ENCODE results near the gene PRSS1. TPM values are rescaled to one million over a fixed set of nuclear protein-coding genes. Genes with fewer than 3 reads are reported as not detected.

Gene PRSS1
- total RNA-seq, 1 donor from 2014 or later: not detected

- Mint-ChIP-seq H3K27ac (no peak overlapping the region), H3K36me3 (no peaks in the 10 kb centered on the region), H3K27me3 (ENCODE audit: low read depth) (peaks cover 21% of the 10 kb centered on the region), H3K9me3 (no peaks in the 10 kb centered on the region), H3K4me1 (peaks cover 4% of the 10 kb centered on the region), H3K4me3 (no peak overlapping the region)
- TF ChIP-seq CTCF (IDR thresholded peaks at IDR 0.05; ENCODE audit: unreplicated experiment): no peak
- DNase-seq (ENCODE audit: low spot score in 2 of 2, unreplicated experiment in 2 of 2): no peak
These were observed 38.5 kb downstream of the PRSS1 start for GRCh38 chr7:142787783-142788182.

GRCh38 chr7:142788303-142789289 lies 39.3 kb downstream of the PRSS1 start:
- no peak for TF ChIP-seq CTCF (IDR thresholded peaks at IDR 0.05; ENCODE audit: unreplicated experiment)
- H3K27me3 Mint-ChIP-seq (ENCODE audit: low read depth): peaks cover 24% of the 10 kb centered on the region
- no peak overlapping the region for H3K27ac Mint-ChIP-seq
- no peaks in the 10 kb centered on the region for H3K9me3 Mint-ChIP-seq
- no peaks in the 10 kb centered on the region for H3K4me1 Mint-ChIP-seq
- DNase-seq (ENCODE audit: low spot score in 2 of 2, unreplicated experiment in 2 of 2): no peak
- H3K36me3 Mint-ChIP-seq: no peaks in the 10 kb centered on the region
- no peak overlapping the region for H3K4me3 Mint-ChIP-seq

GRCh38 chr7:142789441-142789840 lies 40.2 kb downstream of the PRSS1 start:
- H3K4me1 Mint-ChIP-seq: no peaks in the 10 kb centered on the region
- H3K27me3 Mint-ChIP-seq (ENCODE audit: low read depth): peaks cover 32% of the 10 kb centered on the region
- no peak for DNase-seq (ENCODE audit: low spot score in 2 of 2, unreplicated experiment in 2 of 2)
- no peaks in the 10 kb centered on the region for H3K9me3 Mint-ChIP-seq
- H3K4me3 Mint-ChIP-seq: no peak overlapping the region
- no peak overlapping the region for H3K27ac Mint-ChIP-seq
- no peaks in the 10 kb centered on the region for H3K36me3 Mint-ChIP-seq
- no peak for TF ChIP-seq CTCF (IDR thresholded peaks at IDR 0.05; ENCODE audit: unreplicated experiment)

GRCh38 chr7:142790056-142790455 lies 40.8 kb downstream of the PRSS1 start:
- TF ChIP-seq CTCF (IDR thresholded peaks at IDR 0.05; ENCODE audit: unreplicated experiment): no peak
- no peak overlapping the region for H3K27ac Mint-ChIP-seq
- H3K36me3 Mint-ChIP-seq: no peaks in the 10 kb centered on the region
- DNase-seq (ENCODE audit: low spot score in 2 of 2, unreplicated experiment in 2 of 2): no peak
- H3K4me3 Mint-ChIP-seq: no peak overlapping the region
- no peaks in the 10 kb centered on the region for H3K9me3 Mint-ChIP-seq
- peaks cover 38% of the 10 kb centered on the region for H3K27me3 Mint-ChIP-seq (ENCODE audit: low read depth)
- H3K4me1 Mint-ChIP-seq: no peaks in the 10 kb centered on the region

GRCh38 chr7:142790555-142790954 lies 41.3 kb downstream of the PRSS1 start:
- no peak for DNase-seq (ENCODE audit: low spot score in 2 of 2, unreplicated experiment in 2 of 2)
- H3K9me3 Mint-ChIP-seq: no peaks in the 10 kb centered on the region
- no peaks in the 10 kb centered on the region for H3K36me3 Mint-ChIP-seq
- H3K4me1 Mint-ChIP-seq: no peaks in the 10 kb centered on the region
- H3K27me3 Mint-ChIP-seq (ENCODE audit: low read depth): peaks cover 43% of the 10 kb centered on the region
- H3K4me3 Mint-ChIP-seq: no peak overlapping the region
- TF ChIP-seq CTCF (IDR thresholded peaks at IDR 0.05; ENCODE audit: unreplicated experiment): no peak
- no peak overlapping the region for H3K27ac Mint-ChIP-seq
